Endodermal cell (in vitro differentiated cells): Measurements from ENCODE around the gene KANSL2. TPM values are rescaled to one million over a fixed set of nuclear protein-coding genes. Genes with fewer than 3 reads are reported as not detected.

ENCODE experiments used
- DNase-seq: peaks from one replicate; pipeline ENCODE4 v3.0.0-alpha.2; 2017
- H3K27ac ChIP-seq: 2 replicates; pipeline ENCODE4 v1.5.1; 2013; ENCODE audit warnings: mild to moderate bottlenecking, low read depth, low read length, moderate library complexity
- H3K27me3 ChIP-seq: 2 replicates; pipeline ENCODE4 v1.6.1; 2013; ENCODE audit warnings: mild to moderate bottlenecking, low read length, moderate library complexity; ENCODE audit not compliant: insufficient read depth, control insufficient read depth, poor library complexity, severe bottlenecking
- H3K36me3 ChIP-seq: 2 replicates; pipeline ENCODE4 v1.7.0; 2013; ENCODE audit warnings: mild to moderate bottlenecking, low read length, moderate library complexity; ENCODE audit not compliant: control insufficient read depth, insufficient read depth
- H3K4me1 ChIP-seq: one replicate; pipeline ENCODE4 v1.7.0; 2013; ENCODE audit warnings: low read length; ENCODE audit not compliant: control insufficient read depth, insufficient read depth
- H3K4me3 ChIP-seq: 2 replicates; pipeline ENCODE4 v1.5.1; 2013; ENCODE audit warnings: mild to moderate bottlenecking, low read length, moderate library complexity
- H3K9ac ChIP-seq: 2 replicates; pipeline ENCODE4 v1.6.1; 2013; ENCODE audit warnings: mild to moderate bottlenecking, low read length, moderate library complexity; ENCODE audit not compliant: poor library complexity, severe bottlenecking; ENCODE audit errors: extremely low read depth
- H3K9me3 ChIP-seq: 2 replicates; pipeline ENCODE4 v1.6.1; 2013; ENCODE audit warnings: mild to moderate bottlenecking, low read length, moderate library complexity; ENCODE audit not compliant: control insufficient read depth
- H3K27ac Mint-ChIP-seq: 2 replicates; pipeline ENCODE4 v1.8.0; 2020; ENCODE audit warnings: mixed read lengths
- H3K27me3 Mint-ChIP-seq: 2 replicates; pipeline ENCODE4 v1.8.0; 2021; ENCODE audit warnings: mild to moderate bottlenecking, mixed read lengths; ENCODE audit not compliant: insufficient read depth
- H3K36me3 Mint-ChIP-seq: 2 replicates; pipeline ENCODE4 v1.8.0; 2020; ENCODE audit warnings: low read depth, mixed read lengths
- H3K4me1 Mint-ChIP-seq: 2 replicates; pipeline ENCODE4 v1.8.0; 2020; ENCODE audit warnings: mixed read lengths
- H3K4me3 Mint-ChIP-seq: 2 replicates; pipeline ENCODE4 v1.8.0; 2020; ENCODE audit warnings: mild to moderate bottlenecking, moderate library complexity, mixed read lengths
- H3K9me3 Mint-ChIP-seq: 2 replicates; pipeline ENCODE4 v1.8.0; 2020; ENCODE audit warnings: mild to moderate bottlenecking, mixed read lengths
- WGBS, 2 experiments: methylation state at CpG; one replicate each; pipeline versions ENCODE4 v1.1.5 to v1.1.7; 2013; ENCODE audit warnings: missing lambda C conversion rate in 2 of 2, mixed read lengths in 1 of 2; ENCODE audit not compliant: insufficient coverage in 1 of 2, insufficient read length in 1 of 2; 5-methylcytosine and 5-hydroxymethylcytosine counted together
- total RNA-seq, 2 donors: library from RNA; stranded (reverse); fragmentation: NEBNext Ultra II Directional in 1 of 2; extraction: Animal tissue kit (Norgen Biotek cat#: 25700) in 1 of 2; gene quantifications; 2 replicates in 1 of 2; 3 replicates in 1 of 2; pipeline ENCODE4 v1.2.1, GENCODE V29; 2021
- TF ChIP-seq, protein P1 (sequence below): fragments of 200-600 bp; sonication (generic); conservative IDR thresholded peaks from 2 replicates; pipeline ENCODE4 v1.5.0; 2021; ENCODE audit warnings: antibody characterized with exemption, mild to moderate bottlenecking

The KANSL2 gene
- total RNA-seq, 2 donors from 2014 or later: 39.6 to 41.5 TPM

DNA sequence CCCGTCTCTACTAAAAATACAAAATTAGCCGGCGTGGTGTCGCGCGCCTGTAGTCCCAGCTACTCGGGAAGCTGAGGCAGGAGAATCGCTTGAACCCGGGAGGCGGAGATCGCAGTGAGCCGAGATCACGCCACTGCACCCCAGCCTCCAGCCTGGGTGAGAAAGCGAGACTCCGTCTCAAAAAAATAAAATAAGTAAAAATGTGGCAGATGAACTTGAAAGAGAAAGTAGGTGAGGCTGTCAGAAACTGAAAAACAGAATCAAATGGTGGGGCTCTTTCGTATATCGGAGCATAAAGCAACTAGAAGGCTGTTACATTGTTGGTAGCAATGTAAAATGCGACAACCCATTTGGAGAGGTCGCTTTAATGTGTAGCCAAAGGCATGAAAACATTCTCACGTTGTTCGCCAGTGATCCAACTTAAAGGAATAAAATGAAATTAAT is 35.2 kb upstream of the KANSL2 start:
- peaks cover 22% of the 10 kb centered on the region for H3K9me3 Mint-ChIP-seq
- peak overlapping the region; percentile 99 for H3K4me3 ChIP-seq
- no peak for DNase-seq
- TF ChIP-seq, protein P1, sequence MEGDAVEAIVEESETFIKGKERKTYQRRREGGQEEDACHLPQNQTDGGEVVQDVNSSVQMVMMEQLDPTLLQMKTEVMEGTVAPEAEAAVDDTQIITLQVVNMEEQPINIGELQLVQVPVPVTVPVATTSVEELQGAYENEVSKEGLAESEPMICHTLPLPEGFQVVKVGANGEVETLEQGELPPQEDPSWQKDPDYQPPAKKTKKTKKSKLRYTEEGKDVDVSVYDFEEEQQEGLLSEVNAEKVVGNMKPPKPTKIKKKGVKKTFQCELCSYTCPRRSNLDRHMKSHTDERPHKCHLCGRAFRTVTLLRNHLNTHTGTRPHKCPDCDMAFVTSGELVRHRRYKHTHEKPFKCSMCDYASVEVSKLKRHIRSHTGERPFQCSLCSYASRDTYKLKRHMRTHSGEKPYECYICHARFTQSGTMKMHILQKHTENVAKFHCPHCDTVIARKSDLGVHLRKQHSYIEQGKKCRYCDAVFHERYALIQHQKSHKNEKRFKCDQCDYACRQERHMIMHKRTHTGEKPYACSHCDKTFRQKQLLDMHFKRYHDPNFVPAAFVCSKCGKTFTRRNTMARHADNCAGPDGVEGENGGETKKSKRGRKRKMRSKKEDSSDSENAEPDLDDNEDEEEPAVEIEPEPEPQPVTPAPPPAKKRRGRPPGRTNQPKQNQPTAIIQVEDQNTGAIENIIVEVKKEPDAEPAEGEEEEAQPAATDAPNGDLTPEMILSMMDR: no peak
- H3K4me1 ChIP-seq: no peaks in the 10 kb centered on the region
- peak overlapping the region; percentile 99 for H3K27ac Mint-ChIP-seq
- peaks cover 18% of the 10 kb centered on the region for H3K9me3 ChIP-seq
- peak overlapping the region; percentile 82 for H3K27ac ChIP-seq
- peak overlapping the region; percentile 96 for H3K4me3 Mint-ChIP-seq
- peaks cover 12% of the 10 kb centered on the region for H3K4me1 Mint-ChIP-seq
- 17 to 20% methylated on average over 14 to 21 of the region's 21 CpGs for WGBS, 2 experiments
- peaks cover 25% of the 10 kb centered on the region for H3K36me3 ChIP-seq
- no peaks in the 10 kb centered on the region for H3K27me3 ChIP-seq
- H3K27me3 Mint-ChIP-seq: peaks cover 4% of the 10 kb centered on the region
- peaks cover 22% of the 10 kb centered on the region for H3K36me3 Mint-ChIP-seq
- H3K9ac ChIP-seq: peak overlapping the region; percentile 71

DNA sequence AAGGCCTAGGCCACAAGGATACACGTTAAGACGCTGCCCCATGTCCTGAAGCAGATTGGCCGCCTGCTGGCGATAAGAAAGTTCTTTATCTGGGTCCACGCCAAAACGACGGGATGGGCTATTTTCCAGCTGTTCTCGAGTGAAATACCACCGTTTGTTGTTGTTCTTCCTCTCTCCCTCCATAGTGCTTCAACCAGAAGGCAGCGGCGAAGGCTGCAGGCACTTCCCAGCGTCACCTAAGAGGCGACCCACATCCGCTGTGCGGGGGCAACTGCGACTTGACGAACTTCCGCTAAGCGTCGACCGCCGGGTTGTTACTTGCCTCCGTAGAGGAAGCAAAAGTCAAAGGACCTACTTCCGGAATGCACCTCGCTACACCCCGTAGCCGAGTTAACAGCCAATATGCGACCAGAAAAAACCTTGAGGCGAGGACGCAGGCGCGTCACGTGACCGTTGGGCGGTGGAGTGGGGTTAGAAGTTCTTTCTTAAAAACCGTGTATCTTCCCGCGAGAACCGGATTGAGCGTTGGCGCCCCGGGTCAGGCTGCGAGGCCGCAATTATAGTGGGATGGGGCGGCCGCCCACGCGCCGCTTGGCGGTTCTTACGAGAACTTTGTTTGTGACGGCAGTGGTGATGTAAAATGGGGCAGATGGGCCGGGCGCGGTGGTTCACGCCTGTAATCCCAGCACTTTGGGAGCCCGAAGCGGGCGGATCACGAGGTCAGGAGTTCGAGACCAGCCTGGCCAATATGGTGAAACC is 34.6 kb upstream of the KANSL2 start, which contains the start of gene CCNT1:
Gene CCNT1 (minus strand): TSS at position 215 of the 759 bp plus-strand sequence. CDS start 32 bp downstream, at position 183.
- no peaks in the 10 kb centered on the region for H3K4me1 ChIP-seq
- Mint-ChIP-seq H3K27ac (peak within 1 kb of the TSS; percentile 99), H3K36me3 (peaks cover 28% of the 10 kb centered on the region), H3K9me3 (peaks cover 22% of the 10 kb centered on the region), H3K4me3 (peak within 1 kb of the TSS; percentile 96), H3K27me3 (peaks cover 4% of the 10 kb centered on the region), H3K4me1 (peaks cover 12% of the 10 kb centered on the region)
- H3K27me3 ChIP-seq: no peaks in the 10 kb centered on the region
- peak within 1 kb of the TSS; percentile 97 for H3K9ac ChIP-seq
- peak within 1 kb of the TSS; percentile 99 for H3K4me3 ChIP-seq
- peak within 1 kb of the TSS; percentile 96 for H3K27ac ChIP-seq
- TF ChIP-seq, protein P1: peak; percentile 34
- H3K9me3 ChIP-seq: peaks cover 16% of the 10 kb centered on the region
- peaks cover 29% of the 10 kb centered on the region for H3K36me3 ChIP-seq
- 0 to 1% methylated on average over 50 to 61 of the region's 61 CpGs for WGBS, 2 experiments
- DNase-seq: peak; percentile 100

DNA sequence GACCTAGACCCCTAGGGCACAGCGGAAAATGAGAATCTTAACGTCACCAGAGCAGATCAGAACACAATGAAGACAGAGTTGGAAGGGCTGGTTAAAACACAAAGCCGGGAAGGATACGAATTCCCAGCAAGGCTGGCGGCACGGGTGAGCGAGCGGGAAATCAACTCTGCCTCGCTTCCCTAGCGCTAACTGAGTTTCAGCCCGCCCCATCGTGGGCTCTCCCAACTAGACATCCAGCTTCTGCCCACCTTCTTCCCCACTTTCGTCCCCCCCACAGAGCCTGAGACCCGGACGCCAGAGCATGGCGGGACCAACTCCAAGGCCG is 34.1 kb upstream of the KANSL2 start:
- Histone ChIP-seq H3K36me3 (peaks cover 34% of the 10 kb centered on the region), H3K9ac (peak overlapping the region; percentile 97), H3K9me3 (peaks cover 11% of the 10 kb centered on the region), H3K4me1 (no peaks in the 10 kb centered on the region), H3K27me3 (no peaks in the 10 kb centered on the region), H3K4me3 (peak overlapping the region; percentile 99), H3K27ac (peak overlapping the region; percentile 96)
- peak overlapping the region; percentile 99 for H3K27ac Mint-ChIP-seq
- no peak for DNase-seq
- H3K4me3 Mint-ChIP-seq: peak overlapping the region; percentile 96
- peaks cover 20% of the 10 kb centered on the region for H3K9me3 Mint-ChIP-seq
- H3K27me3 Mint-ChIP-seq: peaks cover 4% of the 10 kb centered on the region
- H3K4me1 Mint-ChIP-seq: peaks cover 12% of the 10 kb centered on the region
- H3K36me3 Mint-ChIP-seq: peaks cover 32% of the 10 kb centered on the region
- TF ChIP-seq, protein P1: no peak
- 0% methylated on average over 12 to 17 of the region's 17 CpGs for WGBS, 2 experiments
